ENCODE data around the gene CIPC. TPM values are rescaled to one million over a fixed set of nuclear protein-coding genes. Genes with fewer than 3 reads are reported as not detected.

Gene CIPC
- total RNA-seq, 1 donor from 2014 or later, result 25.6 TPM

GRCh38 chr14:77133720-77134338 lies 35.8 kb downstream of the CIPC start:
- peak; percentile 84 for DNase-seq (ENCODE audit: low spot score, unreplicated experiment)
- Mint-ChIP-seq H3K9me3 (ENCODE audit: low read depth) (no peaks in the 10 kb centered on the region), H3K4me1 (ENCODE audit: low read depth) (peaks cover 2% of the 10 kb centered on the region), H3K36me3 (ENCODE audit: insufficient read depth) (no peaks in the 10 kb centered on the region), H3K27ac (no peak overlapping the region), H3K27me3 (peaks cover 93% of the 10 kb centered on the region), H3K4me3 (ENCODE audit: low read depth) (no peak overlapping the region)
- TF ChIP-seq CTCF (IDR thresholded peaks at IDR 0.05; ENCODE audit: unreplicated experiment), result no peak

GRCh38 chr14:77139022-77139421 lies 41.0 kb downstream of the CIPC start:
- Mint-ChIP-seq H3K9me3 (ENCODE audit: low read depth) (no peaks in the 10 kb centered on the region), H3K4me1 (ENCODE audit: low read depth) (peaks cover 13% of the 10 kb centered on the region), H3K4me3 (ENCODE audit: low read depth) (no peak overlapping the region), H3K36me3 (ENCODE audit: insufficient read depth) (no peaks in the 10 kb centered on the region), H3K27ac (no peak overlapping the region), H3K27me3 (peaks cover 88% of the 10 kb centered on the region)
- no peak for TF ChIP-seq CTCF (IDR thresholded peaks at IDR 0.05; ENCODE audit: unreplicated experiment)
- no peak for DNase-seq (ENCODE audit: low spot score, unreplicated experiment)

- Mint-ChIP-seq H3K27ac (no peak overlapping the region), H3K9me3 (ENCODE audit: low read depth) (no peaks in the 10 kb centered on the region), H3K4me1 (ENCODE audit: low read depth) (peaks cover 13% of the 10 kb centered on the region), H3K27me3 (peaks cover 88% of the 10 kb centered on the region), H3K36me3 (ENCODE audit: insufficient read depth) (no peaks in the 10 kb centered on the region), H3K4me3 (ENCODE audit: low read depth) (peak overlapping the region; percentile 66)
- peak; percentile 57 for DNase-seq (ENCODE audit: low spot score, unreplicated experiment)
- peak; percentile 79 for TF ChIP-seq CTCF (IDR thresholded peaks at IDR 0.05; ENCODE audit: unreplicated experiment)
These were observed 41.7 kb downstream of the CIPC start for GRCh38 chr14:77139540-77140358.

GRCh38 chr14:77140359-77141213 lies 42.5 kb downstream of the CIPC start:
- Mint-ChIP-seq H3K36me3 (ENCODE audit: insufficient read depth) (no peaks in the 10 kb centered on the region), H3K4me3 (ENCODE audit: low read depth) (peak overlapping the region; percentile 66), H3K27me3 (peaks cover 88% of the 10 kb centered on the region), H3K9me3 (ENCODE audit: low read depth) (no peaks in the 10 kb centered on the region), H3K4me1 (ENCODE audit: low read depth) (peaks cover 13% of the 10 kb centered on the region), H3K27ac (no peak overlapping the region)
- DNase-seq (ENCODE audit: low spot score, unreplicated experiment), result no peak
- no peak for TF ChIP-seq CTCF (IDR thresholded peaks at IDR 0.05; ENCODE audit: unreplicated experiment)
